Measurements from ENCODE around the gene RIPOR3.
"Not testable (repeated sequence)": the region's sequence is repeated elsewhere in the genome, so short reads cannot be mapped to it uniquely, and the experiment has no call there.

Gene RIPOR3

GRCh38 chr20:50632236-50632635, 59.1 kb downstream of the RIPOR3 start:
- no peak overlapping the region for H3K4me3 Mint-ChIP-seq
- no peaks in the 10 kb centered on the region for H3K9me3 Mint-ChIP-seq (ENCODE audit: low read depth)
- peaks cover 1% of the 10 kb centered on the region for H3K4me1 Mint-ChIP-seq (ENCODE audit: low read depth)
- no peak overlapping the region for H3K27ac Mint-ChIP-seq
- H3K27me3 Mint-ChIP-seq: no peaks in the 10 kb centered on the region
- no peaks in the 10 kb centered on the region for H3K36me3 Mint-ChIP-seq

GRCh38 chr20:50630578-50631263, 60.6 kb downstream of the RIPOR3 start:
- no peaks in the 10 kb centered on the region for H3K27me3 Mint-ChIP-seq
- no peak overlapping the region for H3K27ac Mint-ChIP-seq
- H3K36me3 Mint-ChIP-seq: no peaks in the 10 kb centered on the region
- no peaks in the 10 kb centered on the region for H3K9me3 Mint-ChIP-seq (ENCODE audit: low read depth)
- H3K4me1 Mint-ChIP-seq (ENCODE audit: low read depth): peaks cover 1% of the 10 kb centered on the region
- no peak overlapping the region for H3K4me3 Mint-ChIP-seq

DNA sequence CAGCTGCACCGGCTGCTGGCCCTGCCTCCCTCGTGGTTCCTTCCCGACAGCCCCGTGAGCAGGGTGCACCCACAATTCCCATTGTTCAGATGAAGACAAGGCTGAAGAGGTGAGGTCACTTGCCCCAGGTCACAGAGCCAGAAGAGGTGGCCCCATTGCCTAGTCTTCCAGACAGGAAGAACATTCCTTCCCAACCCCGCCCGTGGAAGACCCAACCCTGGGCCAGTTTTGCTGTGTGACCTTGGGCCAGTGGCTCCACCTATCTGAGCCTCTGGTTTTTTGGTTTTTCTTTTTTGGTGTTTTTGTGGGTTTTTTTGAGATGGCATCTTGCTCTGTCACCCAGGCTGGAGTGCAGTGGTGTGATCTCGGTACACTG, 61.7 kb downstream of the RIPOR3 start:
- H3K9me3 Mint-ChIP-seq (ENCODE audit: low read depth): no peaks in the 10 kb centered on the region
- H3K36me3 Mint-ChIP-seq: no peaks in the 10 kb centered on the region
- no peak overlapping the region for H3K27ac Mint-ChIP-seq
- H3K27me3 Mint-ChIP-seq: no peaks in the 10 kb centered on the region
- no peaks in the 10 kb centered on the region for H3K4me1 Mint-ChIP-seq (ENCODE audit: low read depth)
- no peak overlapping the region for H3K4me3 Mint-ChIP-seq

GRCh38 chr20:50628853-50629669, 62.3 kb downstream of the RIPOR3 start:
- no peak overlapping the region for H3K4me3 Mint-ChIP-seq
- no peaks in the 10 kb centered on the region for H3K4me1 Mint-ChIP-seq (ENCODE audit: low read depth)
- H3K36me3 Mint-ChIP-seq: no peaks in the 10 kb centered on the region
- no peak overlapping the region for H3K27ac Mint-ChIP-seq
- no peaks in the 10 kb centered on the region for H3K27me3 Mint-ChIP-seq
- no peaks in the 10 kb centered on the region for H3K9me3 Mint-ChIP-seq (ENCODE audit: low read depth)

DNA sequence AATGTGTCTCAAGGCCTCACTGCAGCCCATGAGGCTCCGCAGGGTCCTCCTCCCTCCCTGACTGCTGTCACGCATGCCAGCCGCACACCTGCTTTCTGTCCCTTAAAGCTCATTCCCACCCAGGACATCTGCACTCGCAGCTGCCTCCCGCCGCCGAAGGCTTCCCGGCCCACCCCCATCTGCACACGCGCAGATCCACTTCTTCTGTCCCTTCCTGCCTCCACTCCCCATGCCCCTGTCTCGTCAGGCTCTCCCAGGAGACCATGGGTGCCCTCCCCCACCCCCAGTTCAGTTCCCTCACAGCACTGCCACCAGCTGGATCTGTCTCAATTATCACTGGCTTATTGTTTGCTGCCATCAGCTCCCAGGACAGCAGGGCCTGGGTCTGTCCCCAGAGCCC, 63.0 kb downstream of the RIPOR3 start:
- H3K27ac Mint-ChIP-seq: no peak overlapping the region
- H3K27me3 Mint-ChIP-seq: no peaks in the 10 kb centered on the region
- H3K4me3 Mint-ChIP-seq: no peak overlapping the region
- H3K4me1 Mint-ChIP-seq (ENCODE audit: low read depth): no peaks in the 10 kb centered on the region
- H3K36me3 Mint-ChIP-seq: no peaks in the 10 kb centered on the region
- H3K9me3 Mint-ChIP-seq (ENCODE audit: low read depth): no peaks in the 10 kb centered on the region

- Mint-ChIP-seq H3K27ac (no peak overlapping the region), H3K9me3 (ENCODE audit: low read depth) (no peaks in the 10 kb centered on the region), H3K36me3 (no peaks in the 10 kb centered on the region), H3K4me3 (no peak overlapping the region), H3K27me3 (no peaks in the 10 kb centered on the region), H3K4me1 (ENCODE audit: low read depth) (no peaks in the 10 kb centered on the region)
These were observed 63.6 kb downstream of the RIPOR3 start for GRCh38 chr20:50627747-50628146.

- H3K36me3 Mint-ChIP-seq: no peaks in the 10 kb centered on the region
These were observed 65.2 kb downstream of the RIPOR3 start for GRCh38 chr20:50625986-50626677.

DNA sequence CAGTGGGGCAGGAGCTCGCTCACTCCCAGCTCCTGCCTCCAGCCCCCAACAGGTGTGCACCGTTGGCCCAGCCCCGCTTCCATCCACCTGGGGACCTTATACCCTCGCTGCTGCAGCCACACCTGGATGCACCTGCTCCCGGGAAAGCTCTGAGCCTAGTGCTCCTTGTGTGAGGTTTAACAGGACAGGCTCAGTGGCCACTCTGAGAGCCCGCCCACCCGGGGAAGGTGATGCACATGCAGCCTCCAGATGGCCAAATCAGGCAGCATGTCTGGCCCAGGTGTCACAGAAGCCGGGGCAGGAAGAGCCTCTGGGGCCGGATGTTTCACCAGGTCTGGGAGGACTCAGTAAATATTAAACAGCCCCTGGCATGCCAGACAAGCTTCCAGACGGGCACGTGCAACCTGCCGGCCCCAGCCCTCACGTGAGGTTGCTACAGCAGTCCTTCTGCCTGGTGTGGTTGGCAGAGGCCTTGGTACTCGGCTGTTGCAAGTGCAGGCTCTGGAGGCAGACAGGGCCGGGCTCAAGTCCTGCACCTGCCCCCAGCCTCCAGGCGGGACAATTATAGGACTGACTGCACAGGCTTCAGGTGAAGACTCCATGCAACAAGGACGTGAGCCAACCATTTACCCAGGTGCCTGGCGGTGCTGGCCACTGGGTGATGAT, 66.9 kb downstream of the RIPOR3 start:
- no peaks in the 10 kb centered on the region for H3K9me3 Mint-ChIP-seq (ENCODE audit: low read depth)
- H3K36me3 Mint-ChIP-seq: no peaks in the 10 kb centered on the region
- no peak overlapping the region for H3K27ac Mint-ChIP-seq
- H3K27me3 Mint-ChIP-seq: no peaks in the 10 kb centered on the region
- no peaks in the 10 kb centered on the region for H3K4me1 Mint-ChIP-seq (ENCODE audit: low read depth)
- H3K4me3 Mint-ChIP-seq: no peak overlapping the region

More at GRCh38 chr20:50625986-50626677, 65.2 kb downstream of the RIPOR3 start:
- H3K4me1 Mint-ChIP-seq (ENCODE audit: low read depth): no peaks in the 10 kb centered on the region
- H3K27me3 Mint-ChIP-seq: no peaks in the 10 kb centered on the region
- no peak overlapping the region for H3K4me3 Mint-ChIP-seq
- no peaks in the 10 kb centered on the region for H3K9me3 Mint-ChIP-seq (ENCODE audit: low read depth)
- no peak overlapping the region for H3K27ac Mint-ChIP-seq

DNA sequence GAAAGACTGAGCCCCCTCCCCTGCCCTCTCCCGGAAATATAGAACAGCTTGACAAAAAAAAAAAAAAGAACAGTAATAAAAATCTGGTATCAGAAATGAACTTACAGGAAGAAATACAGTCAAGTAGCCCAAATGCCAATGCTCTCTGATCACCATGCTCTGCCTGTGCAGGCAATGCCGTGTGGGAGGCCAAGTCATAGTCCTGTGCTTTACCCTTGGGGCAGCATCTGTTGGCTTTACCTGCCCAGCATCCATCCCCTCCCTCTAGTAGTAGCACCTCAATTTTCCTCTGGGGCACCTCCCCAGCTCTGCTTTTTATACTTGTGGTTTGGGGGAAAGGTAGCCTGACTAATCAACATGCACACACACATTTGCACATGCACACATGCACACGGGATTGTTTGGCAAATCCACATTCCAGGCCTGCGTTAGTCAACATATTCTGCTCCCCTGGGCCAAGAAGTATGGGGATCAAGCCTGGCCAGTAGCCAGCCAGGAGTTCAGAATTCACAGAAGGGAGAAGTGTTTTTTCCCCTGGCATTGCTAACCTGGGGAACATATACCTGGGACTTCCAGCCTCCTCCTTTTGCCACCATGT, 70.2 kb downstream of the RIPOR3 start:
- no peaks in the 10 kb centered on the region for H3K36me3 Mint-ChIP-seq
- H3K27me3 Mint-ChIP-seq: no peaks in the 10 kb centered on the region
- no peak overlapping the region for H3K4me3 Mint-ChIP-seq
- no peaks in the 10 kb centered on the region for H3K9me3 Mint-ChIP-seq (ENCODE audit: low read depth)
- H3K27ac Mint-ChIP-seq: no peak overlapping the region
- no peaks in the 10 kb centered on the region for H3K4me1 Mint-ChIP-seq (ENCODE audit: low read depth)

GRCh38 chr20:50620459-50620858, 70.9 kb downstream of the RIPOR3 start:
- H3K4me3 Mint-ChIP-seq; H3K4me1 Mint-ChIP-seq (ENCODE audit: low read depth); H3K27ac Mint-ChIP-seq; H3K9me3 Mint-ChIP-seq (ENCODE audit: low read depth); H3K36me3 Mint-ChIP-seq; H3K27me3 Mint-ChIP-seq: not testable (repeated sequence)

DNA sequence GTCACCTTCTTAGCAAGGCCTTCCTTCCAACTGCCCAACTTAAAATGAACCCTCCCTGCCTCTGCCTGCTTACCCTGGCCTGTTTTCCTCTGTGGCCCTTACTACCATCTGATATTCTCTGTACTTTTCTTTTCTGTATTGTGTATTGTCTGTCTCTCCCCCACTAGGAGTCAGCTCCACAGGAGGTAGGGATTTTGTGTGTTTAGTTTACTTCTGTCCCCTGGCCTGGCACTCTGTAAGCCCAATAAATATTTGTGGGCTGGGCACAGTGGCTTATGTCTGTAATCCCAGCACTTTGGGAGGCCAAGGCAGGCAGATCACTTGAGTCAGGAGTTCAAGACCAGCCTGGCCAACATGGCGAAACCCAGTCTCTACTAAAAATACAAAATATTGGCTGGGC, 72.8 kb downstream of the RIPOR3 start:
- no peaks in the 10 kb centered on the region for H3K27me3 Mint-ChIP-seq
- H3K4me3 Mint-ChIP-seq: no peak overlapping the region
- H3K27ac Mint-ChIP-seq: no peak overlapping the region
- no peaks in the 10 kb centered on the region for H3K36me3 Mint-ChIP-seq
- no peaks in the 10 kb centered on the region for H3K4me1 Mint-ChIP-seq (ENCODE audit: low read depth)
- no peaks in the 10 kb centered on the region for H3K9me3 Mint-ChIP-seq (ENCODE audit: low read depth)

- Mint-ChIP-seq H3K4me1 (ENCODE audit: low read depth) (no peaks in the 10 kb centered on the region), H3K27me3 (no peaks in the 10 kb centered on the region), H3K27ac (no peak overlapping the region), H3K36me3 (no peaks in the 10 kb centered on the region), H3K9me3 (ENCODE audit: low read depth) (no peaks in the 10 kb centered on the region), H3K4me3 (no peak overlapping the region)
These were observed 74.3 kb downstream of the RIPOR3 start for GRCh38 chr20:50617022-50617421.

DNA sequence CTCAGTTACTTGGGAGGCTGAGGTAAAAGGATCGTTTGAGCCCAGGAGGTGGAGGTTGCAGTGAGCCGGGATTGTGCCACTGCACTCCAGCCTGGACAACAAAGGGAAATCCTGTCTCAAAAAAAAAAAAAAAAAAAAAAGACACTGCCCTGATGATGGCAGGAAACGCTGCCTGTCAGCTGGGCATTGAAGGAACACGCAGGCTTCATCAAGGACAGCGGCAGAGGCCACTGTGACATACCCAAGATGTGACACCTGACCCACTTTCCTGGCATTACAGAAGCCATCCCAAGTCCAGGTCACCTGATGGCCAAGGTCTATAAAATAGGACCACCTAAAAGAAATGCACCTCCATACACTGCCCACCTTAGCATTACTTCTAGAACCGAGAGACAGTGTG, 75.9 kb downstream of the RIPOR3 start:
- H3K27me3 Mint-ChIP-seq: no peaks in the 10 kb centered on the region
- no peaks in the 10 kb centered on the region for H3K9me3 Mint-ChIP-seq (ENCODE audit: low read depth)
- H3K4me3 Mint-ChIP-seq: no peak overlapping the region
- H3K4me1 Mint-ChIP-seq (ENCODE audit: low read depth): no peaks in the 10 kb centered on the region
- H3K27ac Mint-ChIP-seq: no peak overlapping the region
- no peaks in the 10 kb centered on the region for H3K36me3 Mint-ChIP-seq

GRCh38 chr20:50613438-50614169, 77.7 kb downstream of the RIPOR3 start:
- H3K9me3 Mint-ChIP-seq (ENCODE audit: low read depth): no peaks in the 10 kb centered on the region
- no peaks in the 10 kb centered on the region for H3K36me3 Mint-ChIP-seq
- H3K27me3 Mint-ChIP-seq: no peaks in the 10 kb centered on the region
- H3K27ac Mint-ChIP-seq: no peak overlapping the region
- no peak overlapping the region for H3K4me3 Mint-ChIP-seq
- no peaks in the 10 kb centered on the region for H3K4me1 Mint-ChIP-seq (ENCODE audit: low read depth)
